CD4-positive, alpha-beta T cell (primary cell): ENCODE results near the gene ADGRV1. TPM values are rescaled to one million over a fixed set of nuclear protein-coding genes. Genes with fewer than 3 reads are reported as not detected.

Experiments used
- ATAC-seq: fragments of 200-7000 bp; cut with Tn5 transposase; one replicate; pipeline ENCODE4 v1.10.0; 2022; ENCODE audit warnings: mild to moderate bottlenecking; ENCODE audit not compliant: poor library complexity
- CTCF ChIA-PET: fragments of 350-600 bp; sonication (Branson Sonifier 250); formaldehyde crosslinking; loops from one replicate; lab custom pipeline; 2021; ENCODE audit warnings: antibody characterized with exemption, inconsistent platforms; lab: Charles Lee
- POLR2A ChIA-PET: fragments of 350-600 bp; sonication (Branson Sonifier 250); formaldehyde crosslinking; loops from one replicate; lab custom pipeline; 2021; ENCODE audit warnings: antibody characterized with exemption, inconsistent platforms; lab: Charles Lee
- DNase-seq, 14 experiments: peaks; one replicate each; pipeline ENCODE4 v3.0.0-alpha.2; 2013 to 2020; ENCODE audit warnings: mixed read lengths in 2 of 14
- H3K27ac ChIP-seq, 2 donors: one replicate each; pipeline versions ENCODE4 v1.5.1 to v1.7.0; 2013; ENCODE audit warnings: low read length in 2 of 2, low read depth in 1 of 2, mild to moderate bottlenecking in 1 of 2
- H3K27me3 ChIP-seq, 2 experiments: 1 replicate in 1 of 2; 2 replicates in 1 of 2; pipeline versions ENCODE4 v1.6.1 to v1.7.0; 2013; ENCODE audit warnings: low read length in 2 of 2, control low read depth in 1 of 2, mild to moderate bottlenecking in 1 of 2, moderate library complexity in 1 of 2; ENCODE audit not compliant: insufficient read depth in 2 of 2, control insufficient read depth in 1 of 2
- H3K36me3 ChIP-seq: one replicate; pipeline ENCODE4 v1.6.1; 2013; ENCODE audit warnings: low read length, control low read depth; ENCODE audit not compliant: insufficient read depth
- H3K4me1 ChIP-seq: one replicate; pipeline ENCODE4 v1.6.1; 2013; ENCODE audit warnings: low read length, control low read depth; ENCODE audit not compliant: insufficient read depth
- H3K4me3 ChIP-seq: one replicate; pipeline ENCODE4 v1.5.1; 2013; ENCODE audit warnings: mild to moderate bottlenecking, low read length, moderate library complexity
- H3K9me3 ChIP-seq, 2 experiments: 1 replicate in 1 of 2; 2 replicates in 1 of 2; pipeline versions ENCODE4 v1.6.1 to v1.7.0; 2013; ENCODE audit warnings: low read length in 2 of 2, mild to moderate bottlenecking in 2 of 2, control low read depth in 1 of 2, moderate library complexity in 1 of 2; ENCODE audit not compliant: control insufficient read depth in 1 of 2, insufficient read depth in 1 of 2
- H3K27ac Mint-ChIP-seq: one replicate; pipeline ENCODE4 v1.8.0; 2020; ENCODE audit warnings: mixed read lengths
- H3K27me3 Mint-ChIP-seq: one replicate; pipeline ENCODE4 v1.8.0; 2021; ENCODE audit warnings: mixed read lengths
- H3K36me3 Mint-ChIP-seq: one replicate; pipeline ENCODE4 v1.8.0; 2021; ENCODE audit warnings: low read depth, mixed read lengths
- H3K4me1 Mint-ChIP-seq: one replicate; pipeline ENCODE4 v1.8.0; 2021; ENCODE audit warnings: low read depth, mixed read lengths
- H3K4me3 Mint-ChIP-seq: one replicate; pipeline ENCODE4 v1.8.0; 2020; ENCODE audit warnings: mild to moderate bottlenecking, mixed read lengths
- H3K9me3 Mint-ChIP-seq: one replicate; pipeline ENCODE4 v1.8.0; 2020; ENCODE audit warnings: mixed read lengths
- CTCF ChIP-seq: fragments of 200-600 bp; IDR thresholded peaks from one replicate; pipeline ENCODE4 v1.8.0; 2022; ENCODE audit warnings: antibody characterized with exemption, mild to moderate bottlenecking
- intact Hi-C, 2 experiments: fragments of 100-400 bp; cut with DNase I in 1 of 2; cut with micrococcal nuclease in 1 of 2; formaldehyde crosslinking; loops; one replicate each; pipeline versions ENCODE4 v1.15.1 to v1.9.0; 2023 to 2025; cut with DNase I, micrococcal nuclease
- total RNA-seq, 174 experiments: library from RNA in 2 of 174; stranded (reverse) in 2 of 174; gene quantifications; one replicate each; pipeline ENCODE4 v1.2.3 and lab custom pipeline; 2021 to 2026

The ADGRV1 gene
- total RNA-seq, 2 experiments from 2014 or later, result 0.81 to 1.2 TPM

GRCh38 chr5:91150636-91151035, 592.0 kb downstream of the ADGRV1 start:
- TF ChIP-seq CTCF, result no peak
- H3K36me3 Mint-ChIP-seq, result no peaks in the 10 kb centered on the region
- Histone ChIP-seq H3K27me3 (no peaks in the 10 kb centered on the region), H3K27ac (no peak overlapping the region), H3K4me1 (no peaks in the 10 kb centered on the region), H3K4me3 (no peak overlapping the region), H3K9me3 (peaks cover 0 to 8% of the 10 kb centered on the region in 2 experiments), H3K36me3 (no peaks in the 10 kb centered on the region)
- no peak overlapping the region for H3K4me3 Mint-ChIP-seq
- intact Hi-C loops, result no loop called here
- no peak overlapping the region for H3K27ac Mint-ChIP-seq
- DNase-seq (no peak), ATAC-seq (no peak)
- ChIA-PET CTCF (no interaction called here), POLR2A (interaction anchor here (0.7 kb wide), 1 partner anchor 128 kb away, joined by 3 read pairs; no protein-coding TSS in a partner anchor)
- H3K27me3 Mint-ChIP-seq, result no peaks in the 10 kb centered on the region
- H3K4me1 Mint-ChIP-seq, result no peaks in the 10 kb centered on the region
- no peaks in the 10 kb centered on the region for H3K9me3 Mint-ChIP-seq

GRCh38 chr5:91151947-91152346, 593.4 kb downstream of the ADGRV1 start:
- DNase-seq (no peak), ATAC-seq (no peak)
- TF ChIP-seq CTCF, result no peak
- no peaks in the 10 kb centered on the region for H3K4me1 ChIP-seq
- H3K4me1 Mint-ChIP-seq, result no peaks in the 10 kb centered on the region
- H3K36me3 ChIP-seq, result no peaks in the 10 kb centered on the region
- H3K27me3 Mint-ChIP-seq, result no peaks in the 10 kb centered on the region
- H3K36me3 Mint-ChIP-seq, result no peaks in the 10 kb centered on the region
- CTCF ChIA-PET, result no interaction called here
- H3K27ac ChIP-seq, result no peak overlapping the region
- no peak overlapping the region for H3K4me3 ChIP-seq
- intact Hi-C loops, result no loop called here
- H3K4me3 Mint-ChIP-seq, result no peak overlapping the region
- POLR2A ChIA-PET, result no interaction called here
- no peak overlapping the region for H3K27ac Mint-ChIP-seq
- no peaks in the 10 kb centered on the region for H3K27me3 ChIP-seq
- H3K9me3 Mint-ChIP-seq, result no peaks in the 10 kb centered on the region
- H3K9me3 ChIP-seq, result peaks cover 0 to 8% of the 10 kb centered on the region in 2 experiments

GRCh38 chr5:91154338-91154737, 595.7 kb downstream of the ADGRV1 start:
- ATAC-seq, result no peak
- intact Hi-C loops, result no loop called here
- H3K27me3 Mint-ChIP-seq, result no peaks in the 10 kb centered on the region

More at GRCh38 chr5:91154338-91154737, 595.7 kb downstream of the ADGRV1 start:
- no peak overlapping the region for H3K27ac ChIP-seq
- CTCF ChIA-PET, result no interaction called here
- TF ChIP-seq CTCF, result no peak
- POLR2A ChIA-PET, result no interaction called here
- no peak overlapping the region for H3K4me3 ChIP-seq
- Mint-ChIP-seq H3K36me3 (no peaks in the 10 kb centered on the region), H3K4me1 (no peaks in the 10 kb centered on the region), H3K27ac (no peak overlapping the region), H3K9me3 (no peaks in the 10 kb centered on the region), H3K4me3 (no peak overlapping the region)
- no peaks in the 10 kb centered on the region for H3K36me3 ChIP-seq
- DNase-seq, result no peak
- H3K27me3 ChIP-seq, result no peaks in the 10 kb centered on the region
- no peaks in the 10 kb centered on the region for H3K9me3 ChIP-seq
- no peaks in the 10 kb centered on the region for H3K4me1 ChIP-seq
